ENCODE data around the gene COPS8.

Gene COPS8

GRCh38 chr2:237045449-237045848, 40.2 kb upstream of the COPS8 start:
- H3K4me3 ChIP-seq (ENCODE audit: low read depth, low read length) = no peak overlapping the region
- no peak for DNase-seq (ENCODE audit: low read depth)
- TF ChIP-seq CTCF (IDR thresholded peaks at IDR 0.05; ENCODE audit: low read depth, low read length, missing control alignments) = no peak

GRCh38 chr2:237048595-237048994, 37.1 kb upstream of the COPS8 start:
- TF ChIP-seq CTCF (IDR thresholded peaks at IDR 0.05; ENCODE audit: low read depth, low read length, missing control alignments) = no peak
- DNase-seq (ENCODE audit: low read depth) = no peak
- H3K4me3 ChIP-seq (ENCODE audit: low read depth, low read length) = no peak overlapping the region

DNA sequence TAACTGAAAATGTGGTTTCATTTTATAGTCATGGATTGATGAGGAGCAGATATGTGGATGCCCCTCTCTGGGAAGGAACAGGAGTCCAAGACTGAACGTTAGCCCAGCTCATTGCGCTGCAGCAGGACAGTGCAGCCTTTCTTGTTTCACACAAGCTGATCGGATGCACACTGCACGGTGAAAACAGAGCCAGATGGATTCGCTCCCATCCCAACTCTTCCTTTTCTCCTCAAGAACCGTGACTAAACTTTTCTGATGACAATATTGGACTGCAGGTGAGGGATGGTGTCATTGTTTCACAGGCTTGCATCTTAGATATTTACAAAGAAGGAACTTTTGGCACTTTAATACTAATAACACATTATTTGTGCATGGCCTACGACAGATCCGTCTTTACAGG, 33.8 kb upstream of the COPS8 start:
- no peak for TF ChIP-seq CTCF (IDR thresholded peaks at IDR 0.05; ENCODE audit: low read depth, low read length, missing control alignments)
- DNase-seq (ENCODE audit: low read depth) = no peak
- no peak overlapping the region for H3K4me3 ChIP-seq (ENCODE audit: low read depth, low read length)

DNA sequence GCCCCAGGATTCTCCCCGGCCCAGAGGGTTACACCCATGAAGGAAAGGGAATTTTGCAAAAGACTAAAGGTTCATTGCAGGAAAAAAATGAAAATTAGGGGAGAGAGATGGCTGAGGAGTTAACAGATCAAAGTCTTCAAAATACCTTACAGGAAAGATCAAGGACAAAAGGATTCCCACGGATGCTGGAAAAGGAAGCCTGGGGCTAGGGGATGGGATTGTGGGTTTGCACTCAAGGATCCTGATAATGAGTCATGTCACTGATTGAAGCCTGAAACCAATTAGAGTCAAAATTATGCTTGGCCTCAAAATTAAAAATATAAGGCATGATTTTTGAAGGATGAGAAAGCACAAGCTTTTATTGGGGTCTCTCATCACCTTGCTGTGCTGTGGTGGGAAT, 32.6 kb upstream of the COPS8 start:
- no peak for DNase-seq (ENCODE audit: low read depth)
- TF ChIP-seq CTCF (IDR thresholded peaks at IDR 0.05; ENCODE audit: low read depth, low read length, missing control alignments) = no peak
- no peak overlapping the region for H3K4me3 ChIP-seq (ENCODE audit: low read depth, low read length)

GRCh38 chr2:237055386-237056100, 30.1 kb upstream of the COPS8 start:
- H3K4me3 ChIP-seq (ENCODE audit: low read depth, low read length) = no peak overlapping the region
- no peak for TF ChIP-seq CTCF (IDR thresholded peaks at IDR 0.05; ENCODE audit: low read depth, low read length, missing control alignments)
- no peak for DNase-seq (ENCODE audit: low read depth)

GRCh38 chr2:237056287-237056875, 29.3 kb upstream of the COPS8 start:
- DNase-seq (ENCODE audit: low read depth) = no peak
- TF ChIP-seq CTCF (IDR thresholded peaks at IDR 0.05; ENCODE audit: low read depth, low read length, missing control alignments) = no peak
- H3K4me3 ChIP-seq (ENCODE audit: low read depth, low read length) = no peak overlapping the region

- no peak for DNase-seq (ENCODE audit: low read depth)
- no peak for TF ChIP-seq CTCF (IDR thresholded peaks at IDR 0.05; ENCODE audit: low read depth, low read length, missing control alignments)
- no peak overlapping the region for H3K4me3 ChIP-seq (ENCODE audit: low read depth, low read length)
These were observed 28.6 kb upstream of the COPS8 start for GRCh38 chr2:237057107-237057506.

Measured in GM12864 (cell line).